SH-SY5Y (cell line): Measurements from ENCODE around the gene RASL10A.

Experiments
- GATA2 ChIP-seq: IDR thresholded peaks from 2 replicates; pipeline ENCODE4 v1.6.1; 2011; ENCODE audit warnings: mild to moderate bottlenecking, low read depth, low read length
- GATA3 ChIP-seq: IDR thresholded peaks from 2 replicates; pipeline ENCODE4 v1.6.1; 2011; ENCODE audit warnings: low read depth, mild to moderate bottlenecking, low read length, moderate library complexity

- TF ChIP-seq GATA3 (no peak), GATA2 (no peak)
These were observed 26.7 kb upstream of the RASL10A start for GRCh38 chr22:29342177-29342576.
